Endometrium (tissue), 2 donors: ENCODE data around the gene PRDX4.
"Not testable (repeated sequence)": the region's sequence is repeated elsewhere in the genome, so short reads cannot be mapped to it uniquely, and the experiment has no call there.

Source experiments
- FAIRE-seq: peaks from 2 replicates; lab custom pipeline; 2012; peaks lifted over from hg19 to GRCh38; lab: Jason Lieb, UNC
- donor health status: control.
- donor health status: control.

Gene PRDX4

DNA sequence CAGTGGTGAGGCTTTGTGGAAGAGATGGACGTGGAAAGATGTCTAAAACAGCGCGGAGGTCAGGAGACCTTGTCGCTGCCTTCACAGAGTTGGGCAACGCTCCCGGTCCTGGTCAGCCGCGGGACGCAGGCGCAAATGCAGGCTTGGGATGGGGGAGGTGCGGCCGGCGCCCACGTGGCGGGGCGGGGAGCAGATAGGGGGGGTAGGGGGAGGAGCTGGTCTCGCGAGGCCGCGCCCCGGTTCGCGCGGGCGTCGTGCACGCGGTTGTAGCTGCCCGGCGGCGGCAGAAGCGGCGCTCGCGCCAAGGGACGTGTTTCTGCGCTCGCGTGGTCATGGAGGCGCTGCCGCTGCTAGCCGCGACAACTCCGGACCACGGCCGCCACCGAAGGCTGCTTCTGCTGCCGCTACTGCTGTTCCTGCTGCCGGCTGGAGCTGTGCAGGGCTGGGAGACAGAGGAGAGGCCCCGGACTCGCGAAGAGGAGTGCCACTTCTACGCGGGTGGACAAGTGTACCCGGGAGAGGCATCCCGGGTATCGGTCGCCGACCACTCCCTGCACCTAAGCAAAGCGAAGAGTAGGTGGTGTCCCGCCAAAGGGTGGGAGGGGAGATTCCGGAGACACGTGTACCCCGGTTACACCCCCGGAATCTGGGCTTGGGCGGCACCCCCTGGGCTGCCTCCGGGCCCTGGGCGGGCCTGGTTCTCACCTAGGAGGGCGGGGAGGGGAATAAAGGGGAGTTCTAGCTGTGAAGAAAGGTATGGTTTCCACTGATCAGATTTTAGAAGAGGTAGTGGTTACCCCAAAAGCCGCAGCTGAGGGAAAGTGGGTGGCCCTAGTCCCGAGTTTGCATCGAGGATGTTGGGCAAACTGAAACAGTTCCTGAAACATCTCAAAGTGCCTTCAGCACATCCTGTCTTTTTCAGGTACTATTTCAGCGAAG lies at the start of gene PRDX4:
PRDX4 (plus strand) TSS at position 255 of the 939 bp plus-strand sequence; CDS start at position 333, 78 bp downstream.
- no peak for FAIRE-seq

GRCh38 chrX:23621621-23622265 lies 45.5 kb upstream of the PRDX4 start:
- no peak for FAIRE-seq

DNA sequence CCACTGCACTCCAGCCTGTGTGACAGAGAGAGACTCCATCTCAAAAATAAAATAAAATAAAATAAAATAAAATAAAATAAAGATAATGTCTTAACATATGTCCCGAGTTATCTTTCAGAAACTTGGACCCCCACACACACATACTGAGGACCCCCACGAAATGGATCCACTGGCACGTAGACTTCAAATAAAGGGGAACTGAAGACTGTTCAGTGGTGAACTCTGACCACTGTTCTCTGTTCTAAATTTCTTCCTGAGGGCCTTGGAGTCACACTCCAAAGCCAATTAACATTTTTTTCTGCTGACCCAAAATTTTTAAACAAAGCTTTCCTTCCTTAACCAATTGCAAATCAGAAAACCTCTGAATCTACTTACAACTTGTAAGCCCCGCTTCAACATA lies 43.5 kb upstream of the PRDX4 start:
- no peak for FAIRE-seq

- FAIRE-seq: no peak
These were observed 40.6 kb upstream of the PRDX4 start for GRCh38 chrX:23626651-23627050.

DNA sequence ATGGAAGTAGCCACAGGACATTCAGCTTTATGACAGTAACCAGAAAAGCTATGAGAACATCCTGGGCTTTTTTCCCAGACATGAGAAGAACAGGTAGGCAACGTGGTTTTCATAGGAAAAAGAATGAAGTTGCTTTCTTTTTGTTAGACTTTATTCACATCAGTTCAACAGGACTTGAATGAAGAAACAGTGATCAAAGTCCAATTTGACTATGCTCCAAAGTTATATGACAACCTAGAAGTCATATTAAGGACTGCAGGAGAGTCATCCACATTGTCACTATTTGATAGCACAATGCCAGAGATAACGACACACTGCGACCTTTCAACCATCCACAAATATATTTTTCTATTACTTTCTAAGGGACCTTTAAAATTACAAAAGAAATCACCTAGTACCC lies 39.2 kb upstream of the PRDX4 start:
- FAIRE-seq: no peak

DNA sequence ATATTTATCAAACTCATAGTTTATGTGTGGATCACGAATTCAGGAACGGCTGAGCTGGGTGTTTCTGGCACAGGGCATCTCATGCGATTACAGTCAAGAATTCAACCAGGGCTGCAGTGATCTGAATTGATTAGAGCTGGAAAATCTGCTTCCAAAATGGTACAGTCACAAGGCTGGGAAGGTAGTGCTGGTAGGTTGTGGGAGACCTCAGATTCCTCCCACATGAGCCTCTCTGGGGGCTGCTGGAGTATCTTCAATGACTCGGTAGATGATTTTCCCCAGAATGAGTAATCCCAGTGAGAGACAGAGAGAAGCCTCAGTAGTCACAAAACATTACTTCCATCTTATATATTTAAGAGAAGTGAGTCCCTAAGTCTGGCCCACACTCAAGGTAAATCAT lies 36.2 kb upstream of the PRDX4 start:
- no peak for FAIRE-seq

- no peak for FAIRE-seq
These were observed 33.3 kb upstream of the PRDX4 start for GRCh38 chrX:23633834-23634580.

DNA sequence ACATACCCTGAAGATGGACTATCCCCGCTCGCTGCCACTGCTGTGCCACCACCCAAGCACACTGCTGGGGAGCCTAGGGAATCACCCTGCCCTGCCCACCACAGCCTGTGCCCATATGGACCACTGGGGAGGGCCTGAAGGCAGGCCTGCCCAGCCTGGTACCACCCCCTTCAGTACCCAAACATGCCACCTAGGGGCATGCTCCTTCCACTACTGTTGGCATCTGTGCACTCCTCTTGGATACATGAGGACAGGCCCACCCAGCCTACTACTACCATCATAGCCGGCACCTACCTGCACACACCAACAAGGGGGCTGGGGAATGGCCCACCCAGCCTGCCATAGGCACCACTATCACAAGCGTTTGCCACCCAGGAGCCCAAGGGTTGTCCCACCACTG lies 30.1 kb upstream of the PRDX4 start:
- FAIRE-seq: no peak

GRCh38 chrX:23643020-23643419 lies 24.3 kb upstream of the PRDX4 start:
- no peak for FAIRE-seq

- FAIRE-seq: no peak
These were observed 22.5 kb upstream of the PRDX4 start for GRCh38 chrX:23644744-23645143.

GRCh38 chrX:23656091-23656490 lies 11.2 kb upstream of the PRDX4 start:
- FAIRE-seq: no peak

DNA sequence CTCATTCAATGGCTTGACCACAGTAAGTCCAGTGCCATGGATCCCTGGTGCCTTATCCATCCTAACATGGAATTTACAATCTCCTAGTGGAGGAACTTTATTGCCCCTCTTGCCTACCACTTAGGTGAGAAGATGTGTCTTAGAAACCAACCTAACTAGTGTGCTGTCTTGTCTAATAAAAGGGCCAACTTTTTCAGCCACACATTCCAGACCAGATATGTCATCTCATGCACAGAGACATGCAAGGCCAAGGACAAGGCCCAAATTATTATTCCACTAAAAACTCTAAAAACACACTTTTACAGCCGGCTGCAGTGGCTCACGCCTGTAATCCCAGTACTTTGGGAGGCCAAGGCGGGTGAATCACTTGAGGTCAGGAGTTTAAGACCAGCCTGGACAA lies 10.6 kb upstream of the PRDX4 start:
- FAIRE-seq: no peak

DNA sequence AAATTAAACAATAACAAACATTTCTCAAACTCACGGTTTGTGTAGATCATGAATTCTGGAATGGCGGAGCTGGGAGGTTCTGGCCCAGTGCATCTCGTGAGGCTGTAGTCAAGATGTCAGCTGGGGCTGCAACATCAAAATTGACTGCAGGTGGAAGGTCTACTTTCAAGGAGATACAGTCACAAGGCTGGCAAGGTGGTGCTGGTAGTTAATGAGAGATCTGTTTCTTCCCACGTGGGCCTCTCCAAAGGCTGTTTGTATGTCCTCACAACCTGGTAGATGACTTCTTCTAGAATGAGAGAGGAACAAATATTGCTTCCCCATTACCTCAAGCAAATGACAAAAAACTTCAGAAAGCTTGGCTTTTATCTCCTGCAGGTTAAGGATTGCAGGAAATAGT lies 8.0 kb upstream of the PRDX4 start:
- no peak for FAIRE-seq

DNA sequence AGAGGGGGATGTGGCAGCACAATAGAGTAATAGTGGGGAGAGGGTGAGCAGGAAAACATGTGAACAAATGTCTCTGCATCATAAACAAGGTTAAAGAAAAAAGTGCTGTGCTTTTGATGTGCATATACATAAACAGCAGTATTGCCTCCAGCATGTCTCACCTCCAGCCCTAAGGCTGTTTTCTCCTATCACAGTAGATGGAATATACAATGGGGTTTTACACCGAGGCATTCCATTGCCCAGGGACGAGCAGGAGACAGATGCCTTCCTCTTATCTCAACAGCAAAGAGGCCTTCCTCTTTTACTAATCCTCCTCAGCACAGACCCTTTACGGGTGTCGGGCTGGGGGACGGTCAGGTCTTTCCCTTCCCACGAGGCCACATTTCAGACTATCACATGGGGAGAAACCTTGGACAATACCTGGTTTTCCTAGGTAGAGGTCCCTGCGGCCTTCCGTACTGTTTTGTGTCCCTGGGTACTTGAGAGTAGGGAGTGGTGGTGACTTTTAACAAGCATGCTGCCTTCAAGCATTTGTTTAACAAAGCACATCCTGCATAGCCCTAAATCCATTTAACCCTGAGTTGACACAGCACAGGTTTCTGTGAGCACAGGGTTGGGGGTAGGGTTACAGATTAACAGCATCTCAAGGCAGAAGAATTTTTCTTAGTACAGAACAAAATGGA lies 7.1 kb upstream of the PRDX4 start:
- FAIRE-seq: not testable (repeated sequence)

GRCh38 chrX:23660766-23661132 lies 6.5 kb upstream of the PRDX4 start:
- FAIRE-seq: no peak

GRCh38 chrX:23661671-23662070 lies 5.6 kb upstream of the PRDX4 start:
- FAIRE-seq: no peak

DNA sequence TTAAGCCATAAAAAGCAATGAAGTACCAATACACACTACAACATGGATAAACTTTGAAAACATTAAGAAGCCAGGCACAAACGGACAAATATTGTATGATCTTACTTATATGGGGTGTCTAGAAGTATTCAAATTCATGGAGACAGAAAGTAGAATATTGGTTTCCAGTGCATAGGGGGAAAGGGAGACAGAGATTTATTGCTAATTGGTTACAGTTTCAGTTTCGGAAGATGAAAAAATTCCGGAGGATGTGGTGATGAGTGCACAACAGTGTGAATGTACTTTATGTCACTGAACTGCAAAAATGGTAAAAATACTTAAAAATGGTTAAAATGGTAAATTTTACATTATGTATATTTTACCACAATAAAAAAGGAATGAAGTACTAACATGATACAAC lies 5.1 kb upstream of the PRDX4 start:
- no peak for FAIRE-seq

- no peak for FAIRE-seq
These were observed 4.4 kb upstream of the PRDX4 start for GRCh38 chrX:23662853-23663252.

GRCh38 chrX:23664496-23664895 lies 2.8 kb upstream of the PRDX4 start:
- FAIRE-seq: no peak

DNA sequence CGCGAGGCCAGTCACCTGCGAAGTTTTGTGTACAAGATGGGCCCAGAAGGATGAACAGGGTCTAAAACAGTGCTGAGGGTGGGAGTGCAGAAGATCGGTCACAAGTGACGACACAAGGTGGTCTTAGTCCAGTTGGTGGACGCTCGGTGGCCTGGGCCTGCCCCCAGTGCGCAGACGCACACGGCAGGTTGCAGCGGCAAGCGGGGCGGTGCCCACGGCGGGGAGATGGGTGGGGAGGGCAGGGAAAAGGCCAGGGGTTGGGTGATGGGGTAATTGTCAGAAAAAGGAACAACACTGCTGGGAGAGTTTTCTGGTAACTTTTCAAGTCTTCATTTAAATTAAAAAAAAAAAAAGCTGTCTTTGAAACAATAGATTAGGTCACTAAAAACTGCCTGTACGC lies 1.0 kb upstream of the PRDX4 start:
- FAIRE-seq: no peak

GRCh38 chrX:23668335-23668734 lies 1.0 kb downstream of the PRDX4 start:
- FAIRE-seq: no peak

GRCh38 chrX:23670528-23670927 lies 3.2 kb downstream of the PRDX4 start:
- FAIRE-seq: no peak
